ENCODE results near the gene MTR.

DNA sequence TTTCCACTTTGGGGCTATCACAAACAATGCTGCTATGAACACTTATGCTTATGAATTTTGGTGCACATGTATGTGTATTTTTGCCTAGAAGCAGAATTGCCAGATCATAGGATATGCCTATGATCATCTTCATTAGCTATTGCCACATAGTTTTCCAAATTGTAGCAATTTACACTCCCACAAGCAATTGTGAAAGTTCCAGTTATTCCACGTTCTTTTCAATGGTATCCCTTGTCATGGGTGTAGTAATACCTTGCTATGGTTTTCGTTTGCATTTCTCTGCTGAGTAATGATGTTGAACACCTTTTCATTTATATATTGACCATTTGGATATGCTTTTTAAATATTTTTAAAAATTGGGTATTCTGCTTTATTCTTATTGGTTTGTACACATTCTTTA is 82.6 kb downstream of the MTR start:
- TF ChIP-seq POLR2AphosphoS5 (IDR thresholded peaks at IDR 0.05; ENCODE audit: low read depth, low read length), result no peak
- TF ChIP-seq, protein P1, sequence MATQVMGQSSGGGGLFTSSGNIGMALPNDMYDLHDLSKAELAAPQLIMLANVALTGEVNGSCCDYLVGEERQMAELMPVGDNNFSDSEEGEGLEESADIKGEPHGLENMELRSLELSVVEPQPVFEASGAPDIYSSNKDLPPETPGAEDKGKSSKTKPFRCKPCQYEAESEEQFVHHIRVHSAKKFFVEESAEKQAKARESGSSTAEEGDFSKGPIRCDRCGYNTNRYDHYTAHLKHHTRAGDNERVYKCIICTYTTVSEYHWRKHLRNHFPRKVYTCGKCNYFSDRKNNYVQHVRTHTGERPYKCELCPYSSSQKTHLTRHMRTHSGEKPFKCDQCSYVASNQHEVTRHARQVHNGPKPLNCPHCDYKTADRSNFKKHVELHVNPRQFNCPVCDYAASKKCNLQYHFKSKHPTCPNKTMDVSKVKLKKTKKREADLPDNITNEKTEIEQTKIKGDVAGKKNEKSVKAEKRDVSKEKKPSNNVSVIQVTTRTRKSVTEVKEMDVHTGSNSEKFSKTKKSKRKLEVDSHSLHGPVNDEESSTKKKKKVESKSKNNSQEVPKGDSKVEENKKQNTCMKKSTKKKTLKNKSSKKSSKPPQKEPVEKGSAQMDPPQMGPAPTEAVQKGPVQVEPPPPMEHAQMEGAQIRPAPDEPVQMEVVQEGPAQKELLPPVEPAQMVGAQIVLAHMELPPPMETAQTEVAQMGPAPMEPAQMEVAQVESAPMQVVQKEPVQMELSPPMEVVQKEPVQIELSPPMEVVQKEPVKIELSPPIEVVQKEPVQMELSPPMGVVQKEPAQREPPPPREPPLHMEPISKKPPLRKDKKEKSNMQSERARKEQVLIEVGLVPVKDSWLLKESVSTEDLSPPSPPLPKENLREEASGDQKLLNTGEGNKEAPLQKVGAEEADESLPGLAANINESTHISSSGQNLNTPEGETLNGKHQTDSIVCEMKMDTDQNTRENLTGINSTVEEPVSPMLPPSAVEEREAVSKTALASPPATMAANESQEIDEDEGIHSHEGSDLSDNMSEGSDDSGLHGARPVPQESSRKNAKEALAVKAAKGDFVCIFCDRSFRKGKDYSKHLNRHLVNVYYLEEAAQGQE (IDR thresholded peaks at IDR 0.05; ENCODE audit: insufficient read depth in 1 of 2, low read depth in 2 of 2, low read length in 2 of 2), result no peak
- no peak for TF ChIP-seq TAF1 (IDR thresholded peaks at IDR 0.05; ENCODE audit: borderline replicate concordance, insufficient read depth, low read length)

Measured in PFSK-1 (cell line).